ENCODE data around the gene KMO. TPM values are rescaled to one million over a fixed set of nuclear protein-coding genes. Genes with fewer than 3 reads are reported as not detected.
A peak's percentile ranks its signal among the peaks of the same experiment; 100 is the strongest.

The KMO gene
- total RNA-seq, 1 donor from 2014 or later, result 23.0 TPM

GRCh38 chr1:241614572-241614971 lies 82.4 kb downstream of the KMO start:
- Histone ChIP-seq H3K9me3 (no peaks in the 10 kb centered on the region), H3K27me3 (ENCODE audit: low read depth) (no peaks in the 10 kb centered on the region), H3K4me3 (no peak overlapping the region), H3K27ac (no peak overlapping the region), H3K36me3 (no peaks in the 10 kb centered on the region), H3K4me1 (peaks cover 20% of the 10 kb centered on the region)
- ATAC-seq (no peak), DNase-seq (no peak)
- intact Hi-C loops (cut with DNase I), result no loop called here
- TF ChIP-seq, protein P1, sequence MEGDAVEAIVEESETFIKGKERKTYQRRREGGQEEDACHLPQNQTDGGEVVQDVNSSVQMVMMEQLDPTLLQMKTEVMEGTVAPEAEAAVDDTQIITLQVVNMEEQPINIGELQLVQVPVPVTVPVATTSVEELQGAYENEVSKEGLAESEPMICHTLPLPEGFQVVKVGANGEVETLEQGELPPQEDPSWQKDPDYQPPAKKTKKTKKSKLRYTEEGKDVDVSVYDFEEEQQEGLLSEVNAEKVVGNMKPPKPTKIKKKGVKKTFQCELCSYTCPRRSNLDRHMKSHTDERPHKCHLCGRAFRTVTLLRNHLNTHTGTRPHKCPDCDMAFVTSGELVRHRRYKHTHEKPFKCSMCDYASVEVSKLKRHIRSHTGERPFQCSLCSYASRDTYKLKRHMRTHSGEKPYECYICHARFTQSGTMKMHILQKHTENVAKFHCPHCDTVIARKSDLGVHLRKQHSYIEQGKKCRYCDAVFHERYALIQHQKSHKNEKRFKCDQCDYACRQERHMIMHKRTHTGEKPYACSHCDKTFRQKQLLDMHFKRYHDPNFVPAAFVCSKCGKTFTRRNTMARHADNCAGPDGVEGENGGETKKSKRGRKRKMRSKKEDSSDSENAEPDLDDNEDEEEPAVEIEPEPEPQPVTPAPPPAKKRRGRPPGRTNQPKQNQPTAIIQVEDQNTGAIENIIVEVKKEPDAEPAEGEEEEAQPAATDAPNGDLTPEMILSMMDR (IDR thresholded peaks at IDR 0.05), result no peak

DNA sequence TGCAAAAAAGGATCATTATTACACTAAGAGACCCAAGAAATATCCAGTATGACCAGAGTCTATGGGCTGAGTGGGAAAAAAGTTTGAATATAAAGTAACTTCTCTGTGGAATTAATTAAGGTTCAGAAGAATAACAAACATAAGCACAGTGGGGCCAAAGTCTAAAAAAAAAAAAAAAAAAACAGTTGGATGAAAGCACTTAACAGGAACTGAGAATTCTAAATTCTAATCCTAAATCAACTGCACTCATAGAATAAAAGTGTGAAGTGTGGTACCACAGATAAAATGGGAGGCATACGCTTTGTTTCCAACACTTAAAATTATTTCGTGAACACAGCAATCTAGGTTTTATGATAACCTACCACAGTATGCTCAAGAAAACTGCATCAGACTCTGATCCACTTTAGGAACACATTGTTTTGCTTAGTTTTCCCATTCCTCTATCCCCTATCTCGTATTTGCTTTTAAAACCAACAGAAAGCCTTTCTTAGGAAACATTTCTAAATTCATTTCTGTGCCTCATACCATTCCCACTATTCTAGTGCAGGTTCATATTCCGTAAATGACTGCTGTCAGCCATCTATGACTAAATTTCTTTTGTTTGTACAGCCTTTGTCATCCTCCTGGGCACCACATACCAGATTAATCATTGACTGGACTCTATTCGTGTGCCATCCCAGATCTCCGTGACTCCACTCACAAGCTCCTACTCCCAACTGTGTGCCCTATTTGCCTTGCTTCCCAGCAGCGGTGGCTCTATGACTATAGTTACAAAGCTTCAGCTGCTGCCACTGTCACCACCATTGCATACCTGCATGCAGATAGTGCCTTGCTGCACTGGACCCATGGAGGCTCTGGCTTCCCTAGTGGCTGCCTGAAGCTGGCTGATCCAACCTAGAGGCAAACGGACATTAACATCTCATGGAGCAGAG lies 83.1 kb downstream of the KMO start:
- Histone ChIP-seq H3K9me3 (no peaks in the 10 kb centered on the region), H3K27ac (no peak overlapping the region), H3K4me1 (peaks cover 15% of the 10 kb centered on the region), H3K36me3 (no peaks in the 10 kb centered on the region), H3K27me3 (ENCODE audit: low read depth) (no peaks in the 10 kb centered on the region), H3K4me3 (no peak overlapping the region)
- no peak for DNase-seq
- intact Hi-C loops (cut with DNase I), result no loop called here
- peak in 1 of 2 donors; percentile 16 for ATAC-seq
- TF ChIP-seq, protein P1 (IDR thresholded peaks at IDR 0.05), result no peak

DNA sequence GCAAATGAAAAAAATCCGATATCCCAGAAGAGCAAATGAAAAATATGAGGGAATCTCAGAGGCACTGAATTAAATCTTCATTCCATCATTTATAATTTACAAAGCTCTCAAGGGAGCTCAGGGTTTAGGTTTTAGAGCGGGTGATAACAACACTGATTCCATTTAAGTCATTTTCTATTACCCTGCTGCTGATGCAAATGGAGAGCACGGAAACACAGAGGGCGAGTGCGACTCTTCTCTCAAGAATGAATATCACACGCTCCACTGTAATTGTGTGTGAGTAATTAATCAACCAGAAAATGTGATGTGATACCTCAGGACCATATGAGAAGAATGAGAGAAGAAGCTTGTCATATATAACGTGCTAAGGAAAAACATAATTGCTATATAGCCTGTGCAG lies 85.2 kb downstream of the KMO start:
- ATAC-seq, result no peak
- Histone ChIP-seq H3K9me3 (no peaks in the 10 kb centered on the region), H3K27ac (no peak overlapping the region), H3K4me3 (no peak overlapping the region), H3K4me1 (no peaks in the 10 kb centered on the region), H3K36me3 (no peaks in the 10 kb centered on the region), H3K27me3 (ENCODE audit: low read depth) (no peaks in the 10 kb centered on the region)
- intact Hi-C loops (cut with DNase I), result no loop called here
- TF ChIP-seq, protein P1 (IDR thresholded peaks at IDR 0.05), result no peak
- DNase-seq, result no peak

- TF ChIP-seq, protein P1 (IDR thresholded peaks at IDR 0.05), result no peak
- no peaks in the 10 kb centered on the region for H3K9me3 ChIP-seq
- H3K36me3 ChIP-seq, result no peaks in the 10 kb centered on the region
- no peaks in the 10 kb centered on the region for H3K4me1 ChIP-seq
- H3K27me3 ChIP-seq (ENCODE audit: low read depth), result no peaks in the 10 kb centered on the region
- no peak for DNase-seq
- intact Hi-C loops (cut with DNase I), result no loop called here
- peak in 1 of 2 donors; percentile 54 for ATAC-seq
- no peak overlapping the region for H3K4me3 ChIP-seq
- H3K27ac ChIP-seq, result no peak overlapping the region
Measured at GRCh38 chr1:241622669-241623068, 90.5 kb downstream of the KMO start.

DNA sequence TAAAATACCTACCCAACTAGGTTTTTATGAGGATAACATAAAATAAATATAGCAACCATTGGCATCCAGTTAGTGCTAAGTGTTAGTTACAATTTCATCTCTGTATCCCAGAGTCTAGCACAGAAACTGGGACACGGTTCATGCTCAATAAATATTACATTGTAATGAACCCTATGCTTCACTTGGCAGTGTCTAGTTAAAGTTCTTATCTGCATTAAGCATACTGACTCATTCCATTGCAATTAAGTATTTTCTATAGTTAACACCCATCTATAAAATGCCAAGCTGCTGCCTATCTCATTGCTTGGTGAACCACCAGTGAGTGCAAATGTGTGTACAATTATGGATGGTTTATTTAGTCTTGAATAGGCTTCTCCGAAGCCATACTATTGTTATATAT lies 92.8 kb downstream of the KMO start:
- intact Hi-C loops (cut with DNase I), result no loop called here
- Histone ChIP-seq H3K4me3 (no peak overlapping the region), H3K27me3 (ENCODE audit: low read depth) (no peaks in the 10 kb centered on the region), H3K4me1 (no peaks in the 10 kb centered on the region), H3K36me3 (no peaks in the 10 kb centered on the region), H3K27ac (no peak overlapping the region), H3K9me3 (no peaks in the 10 kb centered on the region)
- TF ChIP-seq, protein P1 (IDR thresholded peaks at IDR 0.05), result no peak
- DNase-seq (no peak), ATAC-seq (no peak)

All from lower lobe of right lung (tissue), 2 donors.